GM21737 (cell line): ENCODE data around the gene SLN.
A peak's percentile ranks its signal among the peaks of the same experiment; 100 is the strongest.
"Not testable (repeated sequence)": the region's sequence is repeated elsewhere in the genome, so short reads cannot be mapped to it uniquely, and the experiment has no call there.

Source experiments
- ATAC-seq: cut with Tn5 transposase; IDR thresholded peaks from one replicate; pipeline ENCODE4 v1.9.1; 2021; ENCODE audit warnings: mild to moderate bottlenecking, moderate library complexity; ENCODE audit not compliant: unreplicated experiment

Gene SLN

GRCh38 chr11:107711861-107712755 is at the start of gene SLN:
TSS of gene SLN (minus strand) at chr11:107712056.
- ATAC-seq, result no peak

- ATAC-seq, result not testable (repeated sequence)
Measured at GRCh38 chr11:107758719-107759355, 47.0 kb upstream of the SLN start.

DNA sequence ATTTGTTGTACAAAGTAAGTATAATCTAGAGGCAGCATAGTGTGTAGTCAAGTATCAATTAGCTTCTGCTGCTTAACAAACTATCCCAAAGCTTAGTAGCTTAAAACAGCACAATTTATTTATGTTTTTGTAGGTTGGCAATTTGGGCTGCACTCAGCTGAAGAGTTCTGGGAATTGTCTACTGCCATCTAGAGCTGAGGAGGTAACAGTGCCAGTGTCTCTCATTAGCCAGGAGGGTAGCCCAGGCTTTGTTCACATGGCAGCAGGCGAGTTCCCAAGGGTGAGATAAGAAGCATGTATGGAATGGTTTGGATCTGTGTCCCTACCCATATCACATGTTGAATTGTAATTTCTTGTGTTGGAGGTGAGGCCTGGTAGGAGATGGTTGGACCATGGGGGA is 45.8 kb upstream of the SLN start:
- ATAC-seq, result no peak

DNA sequence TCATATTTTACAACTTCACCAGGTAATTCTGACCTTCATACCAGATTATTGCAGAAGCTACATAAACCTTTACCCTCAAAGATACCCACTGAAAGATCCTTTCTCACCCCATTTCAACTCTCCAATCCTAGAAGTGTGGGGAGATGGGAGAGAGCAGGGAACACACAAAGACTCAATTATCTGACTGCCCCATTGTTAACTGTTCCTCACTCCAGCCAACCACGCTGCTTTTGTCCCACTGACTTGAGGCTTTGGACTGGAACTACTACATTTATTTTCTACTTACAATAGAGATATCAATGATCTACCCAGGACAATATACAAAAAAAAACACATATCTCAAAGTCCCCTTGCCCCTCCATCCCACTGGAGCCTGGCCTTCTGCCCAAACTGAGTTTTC is 44.7 kb upstream of the SLN start:
- ATAC-seq, result no peak

DNA sequence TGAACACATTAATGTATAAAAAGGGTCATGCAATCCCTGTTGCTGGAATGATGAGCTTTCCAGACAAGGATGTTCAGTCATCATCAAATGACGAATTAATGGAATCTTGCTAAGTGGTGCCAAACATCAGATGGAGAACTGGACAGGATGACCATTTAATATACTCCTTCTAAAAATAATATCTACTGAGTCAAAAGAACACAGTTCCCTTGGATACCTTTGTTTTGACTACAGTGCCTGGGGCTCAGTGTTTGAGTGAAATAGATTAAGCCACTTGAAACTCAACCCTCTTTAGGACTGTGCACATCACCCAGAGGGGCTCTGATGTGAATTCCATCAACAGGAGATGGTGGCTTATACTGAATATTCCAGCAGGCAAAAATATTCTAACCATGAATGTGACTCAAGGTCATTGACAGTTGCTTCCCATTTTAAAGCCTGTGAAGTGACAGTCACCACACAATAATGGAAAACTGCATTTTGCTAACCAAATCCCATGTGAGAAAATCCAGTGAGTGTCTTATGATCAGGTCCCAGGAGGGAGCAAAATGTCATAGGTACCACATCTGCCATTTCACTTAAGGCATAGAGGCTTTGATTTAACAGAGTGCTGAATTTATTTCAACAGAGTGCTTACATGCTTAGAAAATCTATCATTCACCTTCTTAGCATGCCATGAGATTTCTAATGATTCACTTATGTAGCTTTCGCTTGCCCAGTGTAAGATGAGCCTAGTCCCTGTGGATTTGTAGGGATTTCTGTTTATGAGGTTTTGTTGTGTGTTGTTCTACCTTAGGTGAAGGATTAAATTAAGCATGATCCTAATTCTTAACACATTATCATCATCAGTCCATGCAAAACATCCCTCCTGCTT is 41.3 kb upstream of the SLN start:
- ATAC-seq, result no peak

- no peak for ATAC-seq
Measured at GRCh38 chr11:107752508-107752907, 40.7 kb upstream of the SLN start.

- no peak for ATAC-seq
Measured at GRCh38 chr11:107751082-107751481, 39.2 kb upstream of the SLN start.

- ATAC-seq, result no peak
Measured at GRCh38 chr11:107750313-107750712, 38.5 kb upstream of the SLN start.

DNA sequence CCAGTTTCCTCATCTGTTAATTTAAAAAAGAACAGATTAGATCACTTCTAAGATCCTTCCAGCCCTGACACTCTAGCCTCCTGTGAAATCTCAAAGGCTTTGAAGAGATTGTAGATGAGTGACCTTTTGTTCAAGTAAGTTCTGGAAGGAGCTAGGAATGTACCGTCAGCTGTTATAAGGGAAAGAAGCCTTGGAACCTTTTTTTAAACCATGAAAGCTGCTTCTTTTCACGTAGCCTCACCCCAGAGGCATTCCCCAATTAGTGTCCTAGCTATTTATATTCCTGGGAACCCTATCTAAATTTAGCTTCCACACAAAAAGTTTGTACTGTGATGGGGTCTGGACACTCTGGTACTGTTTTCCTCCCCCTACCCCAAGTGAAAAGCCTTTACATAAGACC is 35.8 kb upstream of the SLN start:
- no peak for ATAC-seq

DNA sequence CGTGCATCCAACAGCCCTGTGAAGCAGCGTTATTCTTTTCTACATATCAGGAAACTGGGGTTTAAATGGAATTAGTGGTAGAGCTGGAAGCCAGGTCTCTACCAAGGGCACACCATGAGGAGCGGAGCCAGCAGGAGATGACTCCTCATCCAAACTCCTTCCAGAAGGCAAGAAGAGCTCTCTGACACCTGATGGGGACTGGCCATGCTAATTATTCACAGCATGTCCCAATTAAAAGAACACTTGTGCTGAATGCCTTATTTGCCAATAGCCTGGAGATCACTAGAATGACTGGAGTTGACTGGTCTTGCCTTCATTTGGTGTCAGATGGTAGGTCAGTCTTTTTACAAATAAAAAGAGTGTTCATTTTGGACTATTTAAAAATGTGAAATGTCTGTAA is 32.9 kb upstream of the SLN start:
- ATAC-seq, result no peak

DNA sequence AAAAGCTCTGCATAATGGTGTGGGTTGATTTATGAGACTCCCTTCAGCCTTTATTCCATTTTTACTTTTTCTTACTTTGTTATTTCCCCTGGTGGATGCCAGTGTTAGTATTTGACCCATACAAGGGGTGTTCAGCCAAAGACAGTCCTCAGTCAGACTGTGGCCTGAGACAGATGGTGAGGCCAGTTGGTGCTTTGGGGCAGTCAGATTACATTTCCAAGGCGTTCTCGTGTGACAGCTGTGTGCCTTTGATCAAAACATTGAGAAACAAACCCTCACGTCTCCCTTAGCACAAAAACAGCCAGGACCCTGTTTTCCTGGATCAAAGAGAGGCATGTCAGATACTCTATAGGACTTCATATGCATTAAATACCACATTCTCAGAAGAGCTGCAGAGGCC is 31.3 kb upstream of the SLN start:
- ATAC-seq, result no peak

DNA sequence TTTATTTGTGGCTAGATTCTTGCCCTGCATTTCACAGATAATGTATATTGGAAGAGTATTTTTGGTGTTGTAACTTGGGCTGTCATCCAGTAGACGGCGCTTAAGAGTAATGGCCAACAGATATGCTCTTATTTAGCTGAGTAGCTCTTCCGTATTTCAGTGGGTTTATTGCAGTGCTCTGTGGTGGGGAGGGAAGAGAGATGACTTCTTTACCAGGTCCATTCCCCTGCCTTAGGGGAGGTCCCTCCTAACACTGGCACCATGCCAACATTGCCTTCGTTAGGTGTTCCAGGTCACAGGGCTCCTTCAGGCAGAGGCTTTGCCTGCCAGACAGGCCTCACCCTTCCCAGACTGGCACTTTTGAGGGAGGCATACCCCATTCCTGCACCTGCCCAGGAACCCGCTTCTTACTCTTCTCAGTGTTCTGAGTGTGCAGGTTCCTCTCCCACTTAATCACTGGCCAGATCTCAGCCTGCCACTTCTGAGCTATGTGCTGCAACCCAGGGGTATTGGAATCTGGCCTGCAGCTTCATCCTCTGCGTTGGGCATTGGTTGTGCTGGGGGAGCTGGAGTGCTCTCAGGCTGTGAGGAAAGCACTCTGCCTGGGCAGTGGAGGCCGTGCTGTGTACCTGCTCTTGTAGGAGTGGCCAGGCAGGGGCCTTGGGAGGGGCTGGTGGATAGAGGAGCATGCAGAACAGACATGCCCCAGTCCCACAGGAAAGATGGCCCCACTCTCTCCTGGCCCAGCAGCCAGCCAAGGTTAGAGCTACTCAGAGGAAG is 29.4 kb upstream of the SLN start:
- peak; percentile 72 for ATAC-seq

DNA sequence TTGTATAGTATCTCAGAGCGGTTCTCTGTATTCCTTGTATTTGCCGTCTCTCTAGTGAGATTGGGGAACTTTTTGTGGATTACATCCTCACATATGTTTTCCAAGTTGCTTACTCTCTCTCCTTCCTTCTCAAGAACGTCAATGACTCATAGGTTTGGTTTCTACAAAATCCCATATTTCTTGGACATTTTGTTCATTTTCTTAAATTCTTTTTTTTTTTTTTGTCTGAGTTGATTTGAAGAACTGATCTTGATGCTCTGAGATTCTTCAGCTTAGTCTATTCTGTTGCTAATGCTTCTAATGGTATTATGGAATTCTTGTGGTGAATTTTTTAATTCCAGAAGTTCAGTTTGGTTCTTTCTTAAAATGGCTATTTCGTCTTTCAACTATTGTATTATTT is 28.4 kb upstream of the SLN start:
- ATAC-seq, result no peak

DNA sequence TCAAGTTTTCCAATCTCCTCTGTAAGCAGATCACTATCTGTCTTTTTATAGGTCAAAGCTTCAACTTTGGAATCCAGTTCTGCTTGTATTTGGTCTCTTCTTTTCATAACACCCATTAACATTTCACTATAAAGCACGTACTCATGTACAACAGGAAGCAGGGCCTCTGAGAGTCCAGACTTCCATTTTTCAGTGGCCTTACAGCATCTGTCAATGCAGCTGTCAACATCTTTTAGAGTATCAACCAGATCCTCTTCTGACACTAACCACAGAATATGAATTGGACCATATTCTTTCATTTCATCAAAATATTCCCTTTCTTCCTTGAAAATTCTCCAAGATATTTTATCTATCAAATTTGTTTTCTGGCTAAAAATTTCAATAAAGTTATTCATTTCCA is 24.7 kb upstream of the SLN start:
- ATAC-seq, result no peak

GRCh38 chr11:107733518-107733917 is 21.7 kb upstream of the SLN start:
- ATAC-seq, result no peak

DNA sequence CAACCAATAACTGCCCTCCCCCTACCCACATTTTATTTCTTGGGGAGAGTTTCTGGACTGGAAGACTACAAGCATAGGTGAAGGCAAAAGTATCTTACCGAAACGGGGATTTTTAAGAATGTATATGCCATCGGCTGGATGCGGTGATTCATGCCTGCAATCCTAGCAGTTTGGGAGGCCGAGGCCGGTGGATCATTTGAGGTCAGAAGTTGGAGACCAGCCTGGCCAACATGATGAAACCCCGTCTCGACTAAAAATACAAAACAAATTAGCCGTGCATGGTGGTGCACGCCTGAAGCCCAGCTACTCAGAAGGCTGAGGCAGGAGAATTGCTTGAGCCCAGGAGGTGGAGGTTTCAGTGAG is 20.8 kb upstream of the SLN start:
- ATAC-seq, result no peak

- ATAC-seq, result no peak
Measured at GRCh38 chr11:107731941-107732688, 20.3 kb upstream of the SLN start.

- ATAC-seq, result no peak
Measured at GRCh38 chr11:107722662-107723061, 10.8 kb upstream of the SLN start.

- ATAC-seq, result no peak
Measured at GRCh38 chr11:107721207-107721606, 9.4 kb upstream of the SLN start.

GRCh38 chr11:107720303-107720774 is 8.5 kb upstream of the SLN start:
- no peak for ATAC-seq
